Loucy (cell line): ENCODE data around the gene ARHGAP22.

Experiments
- H2AFZ ChIP-seq: fragments of 200-600 bp; sonication (generic); 2 replicates; pipeline ENCODE4 v1.6.0; 2016; ENCODE audit warnings: antibody characterized with exemption, mild to moderate bottlenecking, low read length, moderate library complexity
- H3F3A ChIP-seq: fragments of 200-600 bp; 2 replicates; pipeline ENCODE4 v1.6.0; 2016; ENCODE audit warnings: antibody characterized with exemption, low read depth, mild to moderate bottlenecking
- H3K27me3 ChIP-seq: fragments of 200-600 bp; sonication (generic); 2 replicates; pipeline ENCODE4 v1.6.1; 2014; ENCODE audit warnings: low read length, mild to moderate bottlenecking; ENCODE audit not compliant: insufficient read depth, poor library complexity, severe bottlenecking
- H3K36me3 ChIP-seq: fragments of 200-600 bp; sonication (generic); 2 replicates; pipeline ENCODE4 v1.6.1; 2016; ENCODE audit warnings: low read length; ENCODE audit not compliant: insufficient read depth
- H3K4me1 ChIP-seq: fragments of 200-600 bp; sonication (generic); 2 replicates; pipeline ENCODE4 v1.5.1; 2014; ENCODE audit warnings: low read length, mild to moderate bottlenecking; ENCODE audit not compliant: insufficient read depth, poor library complexity, severe bottlenecking
- H3K4me2 ChIP-seq: fragments of 200-600 bp; sonication (generic); 2 replicates; pipeline ENCODE4 v1.6.0; 2014; ENCODE audit warnings: antibody characterized with exemption, low read length, low read depth, mild to moderate bottlenecking; ENCODE audit not compliant: poor library complexity, severe bottlenecking
- H3K4me3 ChIP-seq: fragments of 200-600 bp; sonication (generic); 2 replicates; pipeline ENCODE4 v1.5.1; 2014; ENCODE audit warnings: low read length, mild to moderate bottlenecking, mixed read lengths; ENCODE audit not compliant: poor library complexity, severe bottlenecking
- H3K79me2 ChIP-seq: fragments of 200-600 bp; sonication (generic); 2 replicates; pipeline ENCODE4 v1.6.1; 2014; ENCODE audit warnings: low read length; ENCODE audit not compliant: insufficient read depth
- H3K9ac ChIP-seq: fragments of 200-600 bp; sonication (generic); 2 replicates; pipeline ENCODE4 v1.6.0; 2014; ENCODE audit warnings: mild to moderate bottlenecking, low read depth, low read length, moderate library complexity; ENCODE audit not compliant: poor library complexity, severe bottlenecking
- H3K9me2 ChIP-seq: fragments of 200-600 bp; sonication (generic); replicated peaks from 2 replicates; pipeline ENCODE4 v1.6.1; 2016; ENCODE audit warnings: low read depth, low read length, mixed read lengths
- H3K9me3 ChIP-seq: fragments of 200-600 bp; sonication (generic); 2 replicates; pipeline ENCODE4 v1.6.1; 2014; ENCODE audit warnings: mild to moderate bottlenecking, antibody characterized with exemption, low read length, low read depth; ENCODE audit not compliant: insufficient read depth
- H4K20me1 ChIP-seq: fragments of 200-600 bp; sonication (generic); 2 replicates; pipeline ENCODE4 v1.6.0; 2014; ENCODE audit warnings: antibody characterized with exemption, low read length, mild to moderate bottlenecking; ENCODE audit not compliant: insufficient read depth, poor library complexity, severe bottlenecking
- CTCF ChIP-seq: fragments of 200-600 bp; sonication (generic); conservative IDR thresholded peaks from 2 replicates; pipeline ENCODE4 v1.5.1; 2014; ENCODE audit warnings: mild to moderate bottlenecking, antibody characterized with exemption, low read length
- EZH2phosphoT487 ChIP-seq: fragments of 200-600 bp; IDR thresholded peaks from 2 replicates; pipeline ENCODE4 v1.6.1; 2018; ENCODE audit warnings: antibody characterized with exemption, mild to moderate bottlenecking, moderate library complexity, borderline replicate concordance

The ARHGAP22 gene

GRCh38 chr10:48485711-48486110, 119.2 kb downstream of the ARHGAP22 start:
- peaks cover 6% of the 10 kb centered on the region for H3K4me1 ChIP-seq
- H3K9me2 ChIP-seq, result no peaks in the 10 kb centered on the region
- no peaks in the 10 kb centered on the region for H3F3A ChIP-seq
- H2AFZ ChIP-seq, result no peak overlapping the region
- H3K4me3 ChIP-seq, result no peak overlapping the region
- no peak overlapping the region for H3K4me2 ChIP-seq
- no peaks in the 10 kb centered on the region for H3K36me3 ChIP-seq
- no peaks in the 10 kb centered on the region for H3K27me3 ChIP-seq
- H3K79me2 ChIP-seq, result no peaks in the 10 kb centered on the region
- no peak overlapping the region for H3K9ac ChIP-seq
- H3K9me3 ChIP-seq, result no peaks in the 10 kb centered on the region
- TF ChIP-seq CTCF (no peak), EZH2phosphoT487 (no peak)
- no peaks in the 10 kb centered on the region for H4K20me1 ChIP-seq

GRCh38 chr10:48484911-48485310, 120.0 kb downstream of the ARHGAP22 start:
- Histone ChIP-seq H3F3A (no peaks in the 10 kb centered on the region), H3K4me3 (no peak overlapping the region), H2AFZ (no peak overlapping the region), H3K36me3 (no peaks in the 10 kb centered on the region), H3K4me1 (peaks cover 6% of the 10 kb centered on the region), H3K79me2 (no peaks in the 10 kb centered on the region), H3K9me3 (no peaks in the 10 kb centered on the region), H4K20me1 (no peaks in the 10 kb centered on the region), H3K4me2 (no peak overlapping the region), H3K9me2 (no peaks in the 10 kb centered on the region), H3K9ac (no peak overlapping the region), H3K27me3 (no peaks in the 10 kb centered on the region)
- no peak for TF ChIP-seq EZH2phosphoT487
- no peak for TF ChIP-seq CTCF

GRCh38 chr10:48482207-48482606, 122.7 kb downstream of the ARHGAP22 start:
- Histone ChIP-seq H3K36me3 (no peaks in the 10 kb centered on the region), H2AFZ (no peak overlapping the region), H3K79me2 (no peaks in the 10 kb centered on the region), H3K4me3 (no peak overlapping the region), H4K20me1 (no peaks in the 10 kb centered on the region), H3K9me2 (no peaks in the 10 kb centered on the region), H3K27me3 (no peaks in the 10 kb centered on the region), H3K9me3 (no peaks in the 10 kb centered on the region), H3K4me1 (peaks cover 6% of the 10 kb centered on the region), H3F3A (no peaks in the 10 kb centered on the region), H3K4me2 (no peak overlapping the region), H3K9ac (no peak overlapping the region)
- TF ChIP-seq CTCF, result no peak
- no peak for TF ChIP-seq EZH2phosphoT487
